Keratinocyte (primary cell): Measurements from ENCODE around the gene SUGCT. TPM values are rescaled to one million over a fixed set of nuclear protein-coding genes. Genes with fewer than 3 reads are reported as not detected.

Experiments used
- DNase-seq: peaks from one replicate; pipeline ENCODE4 v3.0.0-alpha.2; 2011; ENCODE audit warnings: low read depth, missing footprints, low spot score
- FAIRE-seq: peaks from 2 replicates; lab custom pipeline; 2011; peaks lifted over from hg19 to GRCh38; lab: Jason Lieb, UNC
- H2AFZ ChIP-seq: 2 replicates; pipeline ENCODE4 v1.6.0; 2012; ENCODE audit warnings: low read length, control low read depth, inconsistent platforms; ENCODE audit not compliant: control insufficient read depth
- H3K27ac ChIP-seq: 2 replicates; pipeline ENCODE4 v1.5.1; 2011; ENCODE audit warnings: low read length; ENCODE audit not compliant: control insufficient read depth, insufficient read depth
- H3K27me3 ChIP-seq: 3 replicates; pipeline ENCODE4 v1.6.0; 2011; ENCODE audit warnings: low read length; ENCODE audit not compliant: control insufficient read depth, insufficient read depth; ENCODE audit errors: extremely low read depth
- H3K36me3 ChIP-seq, 2 experiments: 2 replicates in 1 of 2; 3 replicates in 1 of 2; pipeline ENCODE4 v1.5.1; 2011; ENCODE audit warnings: low read length in 2 of 2, mild to moderate bottlenecking in 1 of 2; ENCODE audit not compliant: control insufficient read depth in 2 of 2, insufficient read depth in 2 of 2; ENCODE audit errors: extremely low read depth in 1 of 2
- H3K4me1 ChIP-seq: 3 replicates; pipeline ENCODE4 v1.5.1; 2011; ENCODE audit warnings: low read length; ENCODE audit not compliant: control insufficient read depth, insufficient read depth; ENCODE audit errors: extremely low read depth
- H3K4me2 ChIP-seq: 3 replicates; pipeline ENCODE4 v1.6.0; 2011; ENCODE audit warnings: low read depth, low read length; ENCODE audit not compliant: control insufficient read depth, insufficient read depth; ENCODE audit errors: extremely low read depth
- H3K4me3 ChIP-seq, 3 experiments: fragments of 200-600 bp in 1 of 3; sonication (generic) in 1 of 3; 2 replicates in 2 of 3; 3 replicates in 1 of 3; pipeline ENCODE4 v1.5.1; 2011 to 2016; ENCODE audit warnings: low read length in 3 of 3, mild to moderate bottlenecking in 3 of 3, control low read depth in 2 of 3, inconsistent platforms in 1 of 3, low read depth in 1 of 3, mixed read lengths in 1 of 3, mixed run types in 1 of 3, moderate library complexity in 1 of 3; ENCODE audit not compliant: control insufficient read depth in 2 of 3, insufficient read depth in 2 of 3; ENCODE audit errors: extremely low read depth in 1 of 3
- H3K79me2 ChIP-seq: 2 replicates; pipeline ENCODE4 v1.6.0; 2012; ENCODE audit warnings: low read length; ENCODE audit not compliant: control insufficient read depth, insufficient read depth
- H3K9ac ChIP-seq: 3 replicates; pipeline ENCODE4 v1.6.0; 2011; ENCODE audit warnings: low read length; ENCODE audit not compliant: control insufficient read depth, insufficient read depth; ENCODE audit errors: extremely low read depth
- H3K9me1 ChIP-seq: 3 replicates; pipeline ENCODE4 v1.6.0; 2011; ENCODE audit warnings: low read length; ENCODE audit not compliant: control insufficient read depth, insufficient read depth; ENCODE audit errors: extremely low read depth
- H3K9me3 ChIP-seq: 2 replicates; pipeline ENCODE4 v1.5.1; 2012; ENCODE audit warnings: low read depth, low read length; ENCODE audit not compliant: control insufficient read depth
- H4K20me1 ChIP-seq: 3 replicates; pipeline ENCODE4 v1.6.0; 2011; ENCODE audit warnings: low read length; ENCODE audit not compliant: control insufficient read depth, insufficient read depth; ENCODE audit errors: extremely low read depth
- CTCF ChIP-seq, 3 experiments: IDR thresholded peaks in 1 of 3; conservative IDR thresholded peaks in 1 of 3; optimal IDR thresholded peaks in 1 of 3; 2 replicates in 2 of 3; 3 replicates in 1 of 3; pipeline versions ENCODE3 to v1.5.1; 2011; ENCODE audit warnings: low read length in 3 of 3, mild to moderate bottlenecking in 3 of 3, moderate library complexity in 2 of 3, control low read depth in 1 of 3, inconsistent platforms in 1 of 3; ENCODE audit not compliant: insufficient read depth in 2 of 3; ENCODE audit errors: extremely low read depth in 1 of 3
- EZH2 ChIP-seq: IDR thresholded peaks from one replicate; pipeline ENCODE4 v1.6.1; 2012; ENCODE audit warnings: inconsistent platforms, mild to moderate bottlenecking, low read length, moderate library complexity
- dilution Hi-C: fragments of 300-500 bp; cut with MboI; formaldehyde crosslinking; loops from one replicate; pipeline ENCODE4 v1.7.0; 2020; ENCODE audit warnings: low sequenced_read_pairs; ENCODE audit not compliant: extremely low pct_ligation_motif_present
- polyA plus RNA-seq, 5 experiments: library from polyadenylated mRNA; depleted of rRNA in 3 of 5; stranded (reverse) in 3 of 5; stranded (forward) in 1 of 5; unstranded in 1 of 5; fragments of >200 nt; gene quantifications; 1 replicate in 1 of 5; 2 replicates in 3 of 5; 3 replicates in 1 of 5; pipeline versions ENCODE4 v1.2.1 to v1.2.3, GENCODE V29; 2011 to 2012; ENCODE audit warnings: missing spikeins in 2 of 5, low read depth in 1 of 5, low replicate concordance in 1 of 5

Gene SUGCT
- polyA plus RNA-seq, 1 donor (not counting 4 experiments of a cell fraction or from before 2014, with no cell fraction given) = 134 TPM

GRCh38 chr7:40220421-40220911 is 85.7 kb downstream of the SUGCT start:
- H3K9me3 ChIP-seq = no peaks in the 10 kb centered on the region
- FAIRE-seq = peak; percentile 62
- no peaks in the 10 kb centered on the region for H4K20me1 ChIP-seq
- peak overlapping the region; percentile 43 for H3K27ac ChIP-seq
- H3K4me1 ChIP-seq = peaks cover 32% of the 10 kb centered on the region
- H3K4me3 ChIP-seq = no peak overlapping the region
- no peak for TF ChIP-seq CTCF (optimal IDR thresholded peaks at IDR 0.05 in 1 of 3, IDR thresholded peaks at IDR 0.05 in 1 of 3, conservative IDR thresholded peaks at IDR 0.05 in 1 of 3; ENCODE audit: extremely low read depth in 1 of 3, insufficient read depth in 2 of 3, low read length in 3 of 3)
- no peak for TF ChIP-seq EZH2
- no peaks in the 10 kb centered on the region for H3K36me3 ChIP-seq
- dilution Hi-C loops = no loop called here
- no peak overlapping the region for H3K4me2 ChIP-seq
- peak; percentile 40 for DNase-seq
- H3K9me1 ChIP-seq = no peaks in the 10 kb centered on the region
- no peak overlapping the region for H3K9ac ChIP-seq
- H2AFZ ChIP-seq = peak overlapping the region; percentile 26
- H3K79me2 ChIP-seq = no peaks in the 10 kb centered on the region
- no peaks in the 10 kb centered on the region for H3K27me3 ChIP-seq

DNA sequence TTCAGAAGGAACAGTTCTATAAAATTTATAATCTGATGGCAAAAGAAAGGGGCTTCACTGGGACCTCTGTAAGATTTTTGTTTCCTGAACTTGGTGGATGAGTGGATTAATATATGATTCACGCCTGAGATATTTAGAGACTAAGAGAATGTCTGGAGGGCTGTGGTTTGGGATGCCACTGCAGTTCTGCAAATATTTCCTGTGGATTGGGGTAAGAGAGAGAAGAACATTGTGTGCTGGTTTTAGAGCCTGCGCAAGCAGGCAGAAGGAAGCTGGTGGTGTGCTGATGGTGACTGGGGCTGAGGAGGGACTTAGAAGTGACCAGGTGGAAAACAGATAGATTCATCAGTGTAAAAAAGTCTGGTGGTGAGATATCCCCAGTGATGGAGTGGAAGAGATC is 87.0 kb downstream of the SUGCT start:
- H3K27ac ChIP-seq = peak overlapping the region; percentile 69

More for the DNA sequence above, 87.0 kb downstream of the SUGCT start:
- no peaks in the 10 kb centered on the region for H3K36me3 ChIP-seq
- dilution Hi-C loops = no loop called here
- peak overlapping the region; percentile 58 for H3K9ac ChIP-seq
- H3K9me3 ChIP-seq = no peaks in the 10 kb centered on the region
- peak overlapping the region in 1 of 3 experiments; percentile 12 for H3K4me3 ChIP-seq
- H4K20me1 ChIP-seq = no peaks in the 10 kb centered on the region
- H3K9me1 ChIP-seq = no peaks in the 10 kb centered on the region
- no peaks in the 10 kb centered on the region for H3K27me3 ChIP-seq
- TF ChIP-seq CTCF (optimal IDR thresholded peaks at IDR 0.05 in 1 of 3, IDR thresholded peaks at IDR 0.05 in 1 of 3, conservative IDR thresholded peaks at IDR 0.05 in 1 of 3; ENCODE audit: extremely low read depth in 1 of 3, insufficient read depth in 2 of 3, low read length in 3 of 3) (no peak), EZH2 (no peak)
- no peak overlapping the region for H2AFZ ChIP-seq
- H3K4me1 ChIP-seq = peaks cover 32% of the 10 kb centered on the region
- DNase-seq (peak; percentile 56), FAIRE-seq (peak; percentile 85)
- peak overlapping the region; percentile 52 for H3K4me2 ChIP-seq
- no peaks in the 10 kb centered on the region for H3K79me2 ChIP-seq
